Muscle layer of colon (tissue), 2 donors: Measurements from ENCODE around the gene GABRD.

Source experiments
- H3K27ac ChIP-seq: one replicate; pipeline ENCODE4 v1.7.0; 2013; ENCODE audit warnings: low read depth, mild to moderate bottlenecking, low read length, moderate library complexity
- H3K27me3 ChIP-seq, 2 donors: one replicate each; pipeline ENCODE4 v1.7.0; 2013; ENCODE audit warnings: low read length in 2 of 2, mild to moderate bottlenecking in 2 of 2; ENCODE audit not compliant: insufficient read depth in 2 of 2, control insufficient read depth in 1 of 2
- H3K36me3 ChIP-seq: one replicate; pipeline ENCODE4 v1.7.0; 2013; ENCODE audit warnings: mild to moderate bottlenecking, low read length; ENCODE audit not compliant: insufficient read depth
- H3K4me1 ChIP-seq: one replicate; pipeline ENCODE4 v1.7.0; 2013; ENCODE audit warnings: mild to moderate bottlenecking, low read length; ENCODE audit not compliant: insufficient read depth
- H3K4me3 ChIP-seq, 2 donors: one replicate each; pipeline ENCODE4 v1.7.0; 2013; ENCODE audit warnings: low read length in 2 of 2, low read depth in 1 of 2, mild to moderate bottlenecking in 1 of 2, moderate library complexity in 1 of 2
- H3K9ac ChIP-seq: one replicate; pipeline ENCODE4 v1.7.0; 2013; ENCODE audit warnings: low read length
- H3K9me3 ChIP-seq: one replicate; pipeline ENCODE4 v1.7.0; 2013; ENCODE audit warnings: mild to moderate bottlenecking, low read length
- donor health status: abdominal sarcoma.
- donor health status: Adenocarcinoma of cecum.

GABRD gene

DNA sequence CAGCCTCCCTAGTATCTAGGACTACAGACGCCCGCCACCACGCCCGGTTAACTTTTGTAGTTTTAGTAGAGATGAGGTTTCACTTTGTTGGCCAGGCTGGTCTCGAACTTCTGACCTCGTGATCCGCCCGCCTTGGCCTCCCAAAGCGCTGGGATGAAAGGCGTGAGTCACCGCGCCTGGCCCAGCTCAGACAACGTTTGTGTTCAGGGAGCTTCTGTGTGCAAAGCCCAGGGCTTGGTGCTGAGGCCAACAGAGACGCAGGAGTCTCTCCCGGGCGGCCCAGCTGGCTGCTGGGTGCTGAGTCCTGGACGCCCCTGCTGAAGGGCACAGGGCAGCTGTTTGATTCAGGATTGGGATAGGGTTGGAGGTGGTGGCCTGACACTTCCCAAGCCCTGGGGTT, 34.1 kb downstream of the GABRD start:
- Histone ChIP-seq H3K4me3 (no peak overlapping the region), H3K9me3 (no peaks in the 10 kb centered on the region), H3K27me3 (peaks cover 6 to 37% of the 10 kb centered on the region in 2 donors), H3K27ac (no peak overlapping the region), H3K4me1 (no peaks in the 10 kb centered on the region), H3K9ac (no peak overlapping the region), H3K36me3 (no peaks in the 10 kb centered on the region)

- Histone ChIP-seq H3K4me1 (no peaks in the 10 kb centered on the region), H3K27me3 (peaks cover 6 to 33% of the 10 kb centered on the region in 2 donors), H3K27ac (no peak overlapping the region), H3K9ac (no peak overlapping the region), H3K36me3 (no peaks in the 10 kb centered on the region), H3K9me3 (no peaks in the 10 kb centered on the region), H3K4me3 (no peak overlapping the region)
Observed at GRCh38 chr1:2053784-2054376, 34.7 kb downstream of the GABRD start.

DNA sequence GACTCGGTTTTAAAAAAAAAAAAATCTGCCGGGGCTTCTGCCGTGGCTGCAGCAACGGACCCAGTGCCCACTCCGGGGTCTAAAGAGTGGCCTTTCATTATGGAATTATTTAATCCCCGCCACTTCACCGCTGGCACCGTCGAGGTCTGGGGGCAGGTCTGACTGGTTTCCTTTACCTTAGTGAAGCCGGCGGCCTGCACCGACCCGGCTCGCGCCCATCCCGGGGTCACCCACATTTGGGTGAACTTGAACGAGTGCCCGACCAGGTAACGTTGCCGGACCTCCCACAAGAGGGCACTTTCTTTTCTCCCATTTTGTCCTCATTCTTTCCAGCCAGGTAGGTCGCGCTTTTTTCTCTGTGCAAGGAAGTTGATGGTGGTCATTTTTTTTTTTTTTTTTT, 35.4 kb downstream of the GABRD start:
- H3K36me3 ChIP-seq, result no peaks in the 10 kb centered on the region
- H3K27me3 ChIP-seq, result peaks cover under 1 to 26% of the 10 kb centered on the region in 2 donors
- H3K9ac ChIP-seq, result no peak overlapping the region
- no peaks in the 10 kb centered on the region for H3K4me1 ChIP-seq
- no peak overlapping the region for H3K4me3 ChIP-seq
- no peaks in the 10 kb centered on the region for H3K9me3 ChIP-seq
- H3K27ac ChIP-seq, result no peak overlapping the region

- no peaks in the 10 kb centered on the region for H3K4me1 ChIP-seq
- no peak overlapping the region for H3K9ac ChIP-seq
- H3K9me3 ChIP-seq, result no peaks in the 10 kb centered on the region
- no peak overlapping the region for H3K27ac ChIP-seq
- no peak overlapping the region for H3K4me3 ChIP-seq
- no peaks in the 10 kb centered on the region for H3K36me3 ChIP-seq
- H3K27me3 ChIP-seq, result peaks cover 0 to 14% of the 10 kb centered on the region in 2 donors
Observed at GRCh38 chr1:2055911-2056575, 36.9 kb downstream of the GABRD start.

DNA sequence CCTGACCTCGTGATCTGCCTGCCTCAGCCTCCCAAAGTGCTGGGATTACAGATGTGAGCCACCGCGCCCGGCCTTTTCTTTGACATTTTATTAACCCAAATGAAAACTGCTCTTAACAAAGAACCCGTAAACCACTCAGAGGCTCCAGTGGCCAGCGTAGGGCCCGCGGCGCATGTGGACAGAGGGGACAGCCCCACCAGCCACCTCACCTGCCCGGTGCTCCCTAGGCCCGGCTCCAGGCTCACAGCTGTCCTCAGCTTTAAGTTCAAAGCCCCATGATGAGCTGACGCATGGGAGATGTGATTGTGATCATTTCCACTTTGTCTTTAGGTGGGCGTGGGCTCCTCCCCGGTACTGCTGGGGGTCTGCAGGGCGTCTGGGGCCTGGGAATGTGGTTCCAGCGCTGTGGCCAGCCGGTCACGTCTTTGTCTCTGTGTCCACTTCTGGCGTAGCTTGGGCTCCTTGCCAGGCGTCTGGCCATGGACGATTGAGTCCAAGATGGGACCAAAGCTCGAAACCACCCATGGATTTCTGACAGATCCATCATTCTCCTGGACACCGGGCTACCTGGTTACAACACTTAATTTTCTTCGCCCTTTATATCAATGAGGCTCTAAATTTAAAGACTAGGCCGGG, 37.9 kb downstream of the GABRD start:
- no peak overlapping the region for H3K4me3 ChIP-seq
- H3K27ac ChIP-seq, result no peak overlapping the region
- no peak overlapping the region for H3K9ac ChIP-seq
- H3K9me3 ChIP-seq, result no peaks in the 10 kb centered on the region
- peaks cover 0 to 4% of the 10 kb centered on the region in 2 donors for H3K27me3 ChIP-seq
- H3K36me3 ChIP-seq, result no peaks in the 10 kb centered on the region
- no peaks in the 10 kb centered on the region for H3K4me1 ChIP-seq

DNA sequence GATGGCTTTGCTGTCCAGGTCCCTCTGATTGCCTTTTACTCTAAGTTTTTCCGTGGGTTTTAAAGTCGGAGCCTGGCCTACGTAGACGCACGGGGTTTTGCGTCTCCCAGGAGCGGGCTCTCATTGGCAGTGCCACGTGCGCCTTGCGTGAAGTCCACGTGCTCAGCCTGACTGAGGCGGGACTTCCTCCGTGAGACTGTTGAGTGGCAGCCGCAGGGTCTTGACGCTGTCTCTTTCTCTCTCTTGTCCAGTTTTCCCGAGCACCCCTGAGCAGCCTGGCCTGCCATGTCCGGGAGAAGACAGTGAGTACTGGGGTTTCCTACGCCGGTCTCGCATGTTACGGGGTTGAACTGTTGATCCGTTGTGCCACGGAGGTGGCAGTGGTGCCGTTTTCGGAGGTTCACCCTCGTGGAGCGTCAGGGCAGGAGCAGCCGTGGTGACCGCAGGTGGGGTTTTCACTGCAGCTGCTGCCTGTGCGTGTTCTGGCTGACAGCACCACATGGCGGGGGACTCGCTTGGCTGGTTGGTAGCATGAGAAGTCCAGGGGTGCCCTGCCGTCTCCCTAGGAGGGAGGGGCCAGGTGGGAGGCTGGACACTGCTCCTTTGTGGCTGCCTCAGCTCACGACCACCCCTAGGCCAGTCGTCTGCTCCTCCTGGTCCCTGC, 40.3 kb downstream of the GABRD start:
- no peak overlapping the region for H3K27ac ChIP-seq
- no peaks in the 10 kb centered on the region for H3K4me1 ChIP-seq
- H3K9ac ChIP-seq, result no peak overlapping the region
- H3K9me3 ChIP-seq, result no peaks in the 10 kb centered on the region
- H3K36me3 ChIP-seq, result no peaks in the 10 kb centered on the region
- no peak overlapping the region for H3K4me3 ChIP-seq
- H3K27me3 ChIP-seq, result no peaks in the 10 kb centered on the region

DNA sequence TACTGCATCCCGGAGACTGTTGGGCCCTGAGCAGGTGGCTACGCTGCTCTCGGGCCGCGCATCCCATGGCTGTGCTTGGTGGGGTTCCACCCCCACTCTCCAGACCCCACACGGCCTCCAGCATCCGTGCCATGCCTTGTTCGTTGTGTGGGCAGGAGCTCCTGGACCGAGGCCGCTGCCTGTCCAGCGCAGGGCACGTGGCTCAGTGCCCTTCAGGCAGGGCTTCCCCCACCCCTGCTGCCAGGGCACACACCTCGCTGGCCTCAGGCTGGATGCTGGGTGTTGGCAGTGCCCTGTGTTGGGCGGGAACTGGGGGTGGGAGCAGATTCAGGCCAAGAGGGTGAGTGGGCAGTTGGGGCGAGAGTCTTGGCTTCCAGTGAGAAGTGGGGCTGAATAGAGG, 40.9 kb downstream of the GABRD start:
- no peak overlapping the region for H3K9ac ChIP-seq
- no peaks in the 10 kb centered on the region for H3K27me3 ChIP-seq
- no peaks in the 10 kb centered on the region for H3K36me3 ChIP-seq
- H3K4me1 ChIP-seq, result no peaks in the 10 kb centered on the region
- no peak overlapping the region for H3K27ac ChIP-seq
- H3K9me3 ChIP-seq, result no peaks in the 10 kb centered on the region
- H3K4me3 ChIP-seq, result no peak overlapping the region

GRCh38 chr1:2060535-2060934, 41.4 kb downstream of the GABRD start:
- H3K4me3 ChIP-seq, result no peak overlapping the region
- no peaks in the 10 kb centered on the region for H3K9me3 ChIP-seq
- no peaks in the 10 kb centered on the region for H3K27me3 ChIP-seq
- H3K27ac ChIP-seq, result no peak overlapping the region
- H3K4me1 ChIP-seq, result no peaks in the 10 kb centered on the region
- H3K9ac ChIP-seq, result no peak overlapping the region
- H3K36me3 ChIP-seq, result no peaks in the 10 kb centered on the region

GRCh38 chr1:2061065-2061778, 42.1 kb downstream of the GABRD start:
- Histone ChIP-seq H3K27ac (no peak overlapping the region), H3K9ac (no peak overlapping the region), H3K9me3 (no peaks in the 10 kb centered on the region), H3K36me3 (no peaks in the 10 kb centered on the region), H3K4me3 (no peak overlapping the region), H3K27me3 (no peaks in the 10 kb centered on the region), H3K4me1 (no peaks in the 10 kb centered on the region)

DNA sequence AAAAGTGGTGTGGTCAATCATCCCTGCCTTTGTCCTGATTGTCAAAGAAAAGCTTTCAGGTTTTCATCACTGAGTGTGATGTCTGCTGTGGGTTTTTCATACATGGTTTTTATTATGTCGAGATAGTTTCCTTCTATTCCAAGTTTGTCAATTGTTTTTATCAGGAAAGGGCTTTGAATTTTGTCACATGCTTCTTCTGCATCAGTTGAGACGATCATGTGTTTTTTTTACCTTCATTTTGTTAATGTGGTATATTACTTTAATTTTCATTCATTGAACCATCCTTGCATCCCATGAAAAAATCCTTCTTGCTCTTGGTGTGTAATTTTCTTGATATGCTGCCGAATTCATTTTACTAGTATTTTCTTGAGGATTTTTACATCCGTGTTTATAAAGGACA, 46.6 kb downstream of the GABRD start:
- Histone ChIP-seq H3K27ac (no peak overlapping the region), H3K9me3 (no peaks in the 10 kb centered on the region), H3K9ac (no peak overlapping the region), H3K36me3 (no peaks in the 10 kb centered on the region), H3K4me3 (no peak overlapping the region), H3K4me1 (no peaks in the 10 kb centered on the region), H3K27me3 (peaks cover 0 to 15% of the 10 kb centered on the region in 2 donors)

GRCh38 chr1:2067393-2067792, 48.2 kb downstream of the GABRD start:
- Histone ChIP-seq H3K27ac (no peak overlapping the region), H3K4me1 (no peaks in the 10 kb centered on the region), H3K4me3 (no peak overlapping the region), H3K9me3 (no peaks in the 10 kb centered on the region), H3K9ac (no peak overlapping the region), H3K36me3 (no peaks in the 10 kb centered on the region), H3K27me3 (peaks cover 0 to 21% of the 10 kb centered on the region in 2 donors)
